Activated CD4-positive, CD25-positive, alpha-beta regulatory T cell treated with anti-CD3 and anti-CD28 coated beads, Interleukin-2, amount 50 U/mL, for 72 hours (primary cell): ENCODE data around the gene MBNL2.

Experiments used
- DNase-seq: peaks from one replicate; pipeline ENCODE4 v3.0.0; 2021

MBNL2 gene

GRCh38 chr13:97432232-97432916 lies 210.2 kb downstream of the MBNL2 start:
- DNase-seq = no peak

DNA sequence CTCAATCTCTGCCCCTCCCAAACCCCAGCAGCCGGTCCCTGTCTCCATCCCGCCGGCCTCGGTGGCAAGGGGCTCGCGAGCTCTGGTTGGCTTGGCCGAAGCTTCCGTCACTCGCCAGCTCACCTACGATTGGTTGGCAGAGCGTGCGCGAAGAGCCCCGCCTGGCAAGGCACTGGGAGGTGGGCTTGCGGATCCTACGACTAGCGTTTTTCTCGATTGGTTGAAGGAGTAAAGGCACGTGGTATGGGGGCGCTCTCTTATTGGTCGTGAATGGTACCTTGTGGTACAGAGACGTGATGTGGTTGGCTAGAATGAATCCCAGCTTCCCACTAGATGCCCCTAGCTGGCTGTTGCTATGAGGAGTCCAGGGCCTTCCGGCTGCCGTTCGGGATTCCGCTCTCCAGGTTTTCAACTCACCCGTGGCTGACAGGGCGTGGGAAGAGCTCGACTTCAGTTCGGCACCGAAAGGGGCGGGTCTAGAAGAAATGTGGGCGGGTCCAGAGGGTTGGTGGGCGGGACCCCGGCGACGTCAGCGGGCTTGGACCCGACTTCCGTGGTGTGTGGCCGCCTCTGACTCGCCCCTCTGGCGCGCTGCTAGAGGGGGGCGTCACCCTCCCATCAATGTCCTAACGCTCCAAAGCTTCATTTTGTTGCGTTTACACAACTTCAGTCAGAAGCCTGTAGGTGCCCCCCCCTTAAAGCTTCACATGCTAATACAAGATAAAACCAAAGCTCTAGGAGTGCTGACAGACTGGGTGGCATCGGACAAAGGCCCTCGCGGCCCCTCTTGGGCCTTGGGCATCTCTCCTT lies 211.0 kb downstream of the MBNL2 start:
- peak; percentile 97 for DNase-seq

GRCh38 chr13:97433727-97434396 lies 211.7 kb downstream of the MBNL2 start, which contains the start of gene RAP2A:
RAP2A (plus strand) TSS chr13:97434169; CDS start chr13:97434471, 302 bp downstream.
- DNase-seq = peak; percentile 85

GRCh38 chr13:97434397-97435201 lies 212.5 kb downstream of the MBNL2 start:
- peak; percentile 53 for DNase-seq

DNA sequence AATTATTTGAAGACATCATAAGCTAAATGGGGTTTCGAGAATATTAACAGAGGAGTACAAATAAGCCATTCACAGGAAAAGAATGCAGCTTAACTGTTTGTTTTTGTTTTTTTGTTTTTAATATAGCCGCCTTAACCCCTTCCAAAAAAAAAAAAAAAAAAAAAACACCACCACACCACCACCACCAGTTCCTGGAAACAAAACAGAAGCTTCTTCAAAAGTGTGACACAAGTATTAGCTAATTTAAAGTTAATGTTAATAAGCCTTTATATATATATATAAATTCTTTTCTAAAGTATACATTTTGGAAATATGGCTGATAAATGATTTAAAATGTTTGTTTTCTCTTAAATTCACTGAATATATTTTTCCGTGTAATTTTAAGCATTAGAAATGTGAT lies 213.2 kb downstream of the MBNL2 start:
- DNase-seq = no peak

DNA sequence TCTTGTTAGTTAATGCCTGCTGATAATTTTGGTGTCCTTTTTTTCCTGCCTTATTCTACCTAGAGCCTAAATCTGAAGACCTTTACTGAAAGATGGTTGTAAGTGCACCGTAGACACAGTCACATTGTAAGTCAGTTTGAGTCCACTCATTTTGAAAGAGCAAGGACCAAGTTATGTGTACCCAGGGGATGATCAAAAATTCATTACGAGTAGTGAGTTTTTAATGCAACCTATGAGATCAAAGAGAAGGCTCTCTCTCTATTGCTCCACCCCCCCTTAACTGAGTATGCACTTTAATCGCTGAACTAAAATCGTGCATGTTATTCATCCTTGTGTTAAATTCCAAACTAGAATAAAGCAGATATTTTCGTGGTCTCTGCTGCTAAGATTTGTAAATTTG lies 213.7 kb downstream of the MBNL2 start:
- no peak for DNase-seq

DNA sequence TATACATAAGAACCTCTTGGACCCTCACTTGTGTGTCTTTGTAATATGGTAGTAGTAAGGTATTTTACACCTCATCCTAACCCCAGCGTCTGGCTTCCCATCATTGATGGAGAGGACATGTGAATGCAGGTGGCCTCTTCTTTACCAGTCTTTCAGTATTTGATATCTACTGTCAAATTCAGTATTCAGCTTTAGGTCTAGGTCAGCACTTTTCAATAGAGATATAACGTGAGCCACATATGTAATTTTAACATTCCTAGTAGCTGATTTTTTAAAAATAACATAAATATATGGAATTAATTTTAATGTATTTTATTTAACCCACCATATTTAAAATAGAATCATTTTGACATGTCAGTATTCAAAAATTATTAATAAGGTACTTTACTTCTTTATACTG lies 214.7 kb downstream of the MBNL2 start:
- DNase-seq = no peak

GRCh38 chr13:97437729-97438128 lies 215.6 kb downstream of the MBNL2 start:
- DNase-seq = no peak

- no peak for DNase-seq
These were observed 216.9 kb downstream of the MBNL2 start for GRCh38 chr13:97438856-97439595.

GRCh38 chr13:97440598-97441170 lies 218.6 kb downstream of the MBNL2 start:
- DNase-seq = no peak

GRCh38 chr13:97441368-97441767 lies 219.2 kb downstream of the MBNL2 start:
- no peak for DNase-seq
